ENCODE results near the gene SMIM3.

Gene SMIM3

DNA sequence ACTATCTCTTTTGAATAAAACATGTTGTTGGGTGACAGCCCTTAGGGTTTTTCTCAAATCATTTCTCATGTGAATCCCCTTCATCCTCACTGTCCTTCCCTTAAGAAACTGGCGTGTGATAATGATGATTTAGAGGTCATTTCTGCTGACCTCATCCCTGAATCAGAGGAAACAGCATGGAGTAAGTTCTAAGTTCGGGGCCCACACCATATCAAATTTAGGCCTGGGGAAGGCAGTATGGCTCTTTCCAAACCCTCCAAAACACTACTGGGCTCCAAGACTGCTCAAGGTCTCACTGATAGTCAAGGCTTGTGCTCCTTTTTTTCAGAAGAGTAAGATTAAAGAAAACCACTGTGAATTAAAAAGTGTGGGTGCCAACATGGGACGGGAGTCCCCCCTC lies 872 bp upstream of the SMIM3 start:
- peak overlapping the region; percentile 83 for H3K4me3 ChIP-seq (ENCODE audit: low read depth, low read length)
- TF ChIP-seq, protein P1, sequence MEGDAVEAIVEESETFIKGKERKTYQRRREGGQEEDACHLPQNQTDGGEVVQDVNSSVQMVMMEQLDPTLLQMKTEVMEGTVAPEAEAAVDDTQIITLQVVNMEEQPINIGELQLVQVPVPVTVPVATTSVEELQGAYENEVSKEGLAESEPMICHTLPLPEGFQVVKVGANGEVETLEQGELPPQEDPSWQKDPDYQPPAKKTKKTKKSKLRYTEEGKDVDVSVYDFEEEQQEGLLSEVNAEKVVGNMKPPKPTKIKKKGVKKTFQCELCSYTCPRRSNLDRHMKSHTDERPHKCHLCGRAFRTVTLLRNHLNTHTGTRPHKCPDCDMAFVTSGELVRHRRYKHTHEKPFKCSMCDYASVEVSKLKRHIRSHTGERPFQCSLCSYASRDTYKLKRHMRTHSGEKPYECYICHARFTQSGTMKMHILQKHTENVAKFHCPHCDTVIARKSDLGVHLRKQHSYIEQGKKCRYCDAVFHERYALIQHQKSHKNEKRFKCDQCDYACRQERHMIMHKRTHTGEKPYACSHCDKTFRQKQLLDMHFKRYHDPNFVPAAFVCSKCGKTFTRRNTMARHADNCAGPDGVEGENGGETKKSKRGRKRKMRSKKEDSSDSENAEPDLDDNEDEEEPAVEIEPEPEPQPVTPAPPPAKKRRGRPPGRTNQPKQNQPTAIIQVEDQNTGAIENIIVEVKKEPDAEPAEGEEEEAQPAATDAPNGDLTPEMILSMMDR (IDR thresholded peaks at IDR 0.05; ENCODE audit: low read depth, low read length) = no peak
- TF ChIP-seq, protein P2, sequence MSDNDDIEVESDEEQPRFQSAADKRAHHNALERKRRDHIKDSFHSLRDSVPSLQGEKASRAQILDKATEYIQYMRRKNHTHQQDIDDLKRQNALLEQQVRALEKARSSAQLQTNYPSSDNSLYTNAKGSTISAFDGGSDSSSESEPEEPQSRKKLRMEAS (IDR thresholded peaks at IDR 0.05; ENCODE audit: low read depth, low read length) = no peak
- no peak for TF ChIP-seq POLR2A (IDR thresholded peaks at IDR 0.05; ENCODE audit: extremely low read depth, insufficient read length)
- no peak for TF ChIP-seq MYC (IDR thresholded peaks at IDR 0.05; ENCODE audit: low read depth, low read length)
- DNase-seq (ENCODE audit: low read depth) = peak; percentile 14

DNA sequence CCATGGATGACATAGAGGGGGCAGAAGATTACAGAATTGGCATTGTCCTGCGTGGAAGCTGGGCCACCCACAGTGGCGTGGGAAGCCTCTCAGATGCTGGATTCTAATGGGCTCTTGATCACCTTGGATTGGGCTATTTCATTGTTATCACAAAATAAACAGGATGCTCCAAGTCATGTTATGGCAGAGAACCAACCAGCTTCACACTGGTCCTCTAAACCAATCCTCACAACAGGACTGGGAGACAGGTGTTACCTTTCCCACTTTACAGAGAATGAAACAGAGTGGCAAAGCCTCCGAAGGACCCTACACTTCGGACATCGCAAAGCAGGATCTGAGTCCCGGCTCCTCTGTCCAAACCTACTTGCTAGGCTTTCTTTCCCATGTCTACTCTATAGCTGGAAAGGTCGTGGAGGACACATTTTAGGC lies 455 bp upstream of the SMIM3 start:
- no peak for TF ChIP-seq MYC (IDR thresholded peaks at IDR 0.05; ENCODE audit: low read depth, low read length)
- no peak for TF ChIP-seq POLR2A (IDR thresholded peaks at IDR 0.05; ENCODE audit: extremely low read depth, insufficient read length)
- TF ChIP-seq, protein P1 (IDR thresholded peaks at IDR 0.05; ENCODE audit: low read depth, low read length) = no peak
- TF ChIP-seq, protein P2 (IDR thresholded peaks at IDR 0.05; ENCODE audit: low read depth, low read length) = no peak
- peak overlapping the region; percentile 83 for H3K4me3 ChIP-seq (ENCODE audit: low read depth, low read length)
- no peak for DNase-seq (ENCODE audit: low read depth)

DNA sequence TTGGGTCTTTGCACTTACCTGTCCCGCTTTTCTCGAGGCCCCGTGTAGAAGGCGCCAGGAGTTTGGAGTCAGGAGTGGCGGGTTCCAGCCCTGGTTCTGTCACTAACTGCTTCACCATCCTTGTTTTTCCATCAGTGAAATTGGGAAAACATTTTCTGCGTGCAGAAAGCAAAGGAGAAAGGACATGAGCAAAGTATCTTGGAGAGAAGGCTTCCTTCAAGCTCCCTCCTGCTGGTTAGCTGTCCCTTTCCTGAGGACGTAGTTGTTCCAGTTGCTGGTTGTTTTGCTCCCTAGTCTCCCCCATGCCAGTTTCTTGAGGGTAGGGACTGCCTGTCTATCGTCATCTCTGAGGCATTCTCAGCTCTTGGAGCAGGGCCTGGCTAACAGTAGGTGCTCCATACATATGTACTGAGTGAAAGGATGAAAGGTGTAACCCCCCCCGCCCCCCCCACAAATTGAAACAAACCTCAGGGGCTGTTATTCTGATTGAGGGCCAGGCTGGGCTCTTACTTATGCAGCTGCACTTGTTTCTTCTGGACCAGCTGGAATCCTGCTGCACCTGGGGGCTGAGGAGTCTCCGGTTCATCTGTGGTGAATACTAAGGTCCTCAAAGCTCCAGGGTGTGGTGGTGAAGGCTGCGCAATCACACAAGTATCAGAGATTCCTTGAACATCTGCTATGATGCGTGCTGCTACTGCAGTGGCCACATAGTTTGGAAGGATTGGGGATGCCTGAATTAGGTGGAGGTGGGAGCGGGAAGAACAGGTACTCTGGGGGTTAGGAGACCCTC lies 1.0 kb downstream of the SMIM3 start:
- TF ChIP-seq, protein P1 (IDR thresholded peaks at IDR 0.05; ENCODE audit: low read depth, low read length) = no peak
- no peak for TF ChIP-seq POLR2A (IDR thresholded peaks at IDR 0.05; ENCODE audit: extremely low read depth, insufficient read length)
- no peak for TF ChIP-seq MYC (IDR thresholded peaks at IDR 0.05; ENCODE audit: low read depth, low read length)
- TF ChIP-seq, protein P2 (IDR thresholded peaks at IDR 0.05; ENCODE audit: low read depth, low read length) = no peak
- DNase-seq (ENCODE audit: low read depth) = peak; percentile 81
- H3K4me3 ChIP-seq (ENCODE audit: low read depth, low read length) = peak overlapping the region; percentile 83

DNA sequence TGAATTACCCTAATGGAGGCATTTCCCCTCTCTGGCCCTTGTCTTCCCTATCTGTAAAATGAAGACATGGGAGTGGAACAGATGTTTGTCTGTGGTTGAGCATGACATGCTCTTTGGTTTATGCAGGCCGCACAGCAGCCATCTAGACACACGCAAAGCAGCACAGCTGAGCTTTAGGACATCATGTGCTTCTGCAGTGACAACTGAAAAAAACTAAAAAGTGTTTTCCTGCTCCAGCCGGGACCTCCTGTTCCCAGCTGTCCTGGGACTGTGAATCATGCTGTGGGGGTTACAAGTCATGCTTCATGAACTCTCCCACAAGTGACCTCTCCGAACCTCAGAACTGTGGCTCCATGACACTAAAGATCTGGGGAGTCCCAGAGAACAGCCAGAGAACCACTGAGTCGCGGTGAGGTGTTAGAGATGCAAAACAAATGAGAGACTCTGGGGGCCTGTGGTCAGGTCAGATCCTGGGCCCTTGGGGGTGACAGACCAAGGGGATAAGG lies 1.7 kb downstream of the SMIM3 start:
- peak overlapping the region; percentile 83 for H3K4me3 ChIP-seq (ENCODE audit: low read depth, low read length)
- peak; percentile 86 for DNase-seq (ENCODE audit: low read depth)
- TF ChIP-seq, protein P2 (IDR thresholded peaks at IDR 0.05; ENCODE audit: low read depth, low read length) = peak; percentile 63
- TF ChIP-seq, protein P1 (IDR thresholded peaks at IDR 0.05; ENCODE audit: low read depth, low read length) = no peak

DNA sequence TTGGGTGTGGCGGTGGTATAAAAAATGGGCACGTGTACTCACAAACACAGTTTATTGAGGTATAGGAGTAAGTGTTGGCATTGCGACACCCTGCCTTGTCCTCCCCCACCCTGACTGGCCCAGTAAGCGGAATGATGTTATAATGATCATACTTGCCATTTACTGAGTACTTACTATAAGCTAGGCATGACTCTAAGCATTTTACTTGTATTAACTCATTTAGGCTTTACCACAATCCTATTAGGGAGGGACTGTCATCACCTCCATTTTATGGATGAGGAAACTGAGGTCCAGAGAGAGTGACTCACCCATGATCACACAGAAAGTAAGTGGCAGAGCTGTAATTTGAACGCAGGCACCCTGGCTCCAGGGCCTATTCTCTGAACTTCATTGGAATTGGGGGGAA lies 2.3 kb downstream of the SMIM3 start:
- peak overlapping the region; percentile 83 for H3K4me3 ChIP-seq (ENCODE audit: low read depth, low read length)
- TF ChIP-seq MYC (IDR thresholded peaks at IDR 0.05; ENCODE audit: low read depth, low read length) = peak; percentile 56; the same call in 1 of the 2 replicates
- no peak for TF ChIP-seq POLR2A (IDR thresholded peaks at IDR 0.05; ENCODE audit: extremely low read depth, insufficient read length)
- TF ChIP-seq, protein P1 (IDR thresholded peaks at IDR 0.05; ENCODE audit: low read depth, low read length) = no peak
- TF ChIP-seq, protein P2 (IDR thresholded peaks at IDR 0.05; ENCODE audit: low read depth, low read length) = peak; percentile 52; the same call in 1 of the 2 replicates
- peak; percentile 70 for DNase-seq (ENCODE audit: low read depth)

All from NB4 (cell line).